ENCODE results near the gene GP1BB.
"Not testable (repeated sequence)": the region's sequence is repeated elsewhere in the genome, so short reads cannot be mapped to it uniquely, and the experiment has no call there.

GP1BB gene

DNA sequence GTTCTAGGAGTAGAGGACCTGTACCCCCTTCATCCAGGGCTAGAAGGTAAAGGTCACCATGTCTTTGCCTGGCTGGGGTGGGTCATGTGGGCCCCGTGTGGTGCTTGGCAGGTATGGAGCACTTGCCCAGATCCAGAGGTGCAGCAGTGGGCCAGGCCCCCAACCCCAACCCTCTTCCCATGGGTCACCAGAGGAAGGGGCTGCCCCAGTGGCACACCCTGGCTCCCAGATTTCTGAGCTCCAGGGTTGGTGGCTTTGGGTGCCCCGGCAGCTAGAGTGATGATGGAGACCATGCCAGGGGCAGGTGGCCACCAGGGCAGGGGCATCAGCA, 2.4 kb upstream of the GP1BB start:
- TF ChIP-seq, protein P1, sequence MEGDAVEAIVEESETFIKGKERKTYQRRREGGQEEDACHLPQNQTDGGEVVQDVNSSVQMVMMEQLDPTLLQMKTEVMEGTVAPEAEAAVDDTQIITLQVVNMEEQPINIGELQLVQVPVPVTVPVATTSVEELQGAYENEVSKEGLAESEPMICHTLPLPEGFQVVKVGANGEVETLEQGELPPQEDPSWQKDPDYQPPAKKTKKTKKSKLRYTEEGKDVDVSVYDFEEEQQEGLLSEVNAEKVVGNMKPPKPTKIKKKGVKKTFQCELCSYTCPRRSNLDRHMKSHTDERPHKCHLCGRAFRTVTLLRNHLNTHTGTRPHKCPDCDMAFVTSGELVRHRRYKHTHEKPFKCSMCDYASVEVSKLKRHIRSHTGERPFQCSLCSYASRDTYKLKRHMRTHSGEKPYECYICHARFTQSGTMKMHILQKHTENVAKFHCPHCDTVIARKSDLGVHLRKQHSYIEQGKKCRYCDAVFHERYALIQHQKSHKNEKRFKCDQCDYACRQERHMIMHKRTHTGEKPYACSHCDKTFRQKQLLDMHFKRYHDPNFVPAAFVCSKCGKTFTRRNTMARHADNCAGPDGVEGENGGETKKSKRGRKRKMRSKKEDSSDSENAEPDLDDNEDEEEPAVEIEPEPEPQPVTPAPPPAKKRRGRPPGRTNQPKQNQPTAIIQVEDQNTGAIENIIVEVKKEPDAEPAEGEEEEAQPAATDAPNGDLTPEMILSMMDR (IDR thresholded peaks at IDR 0.05; ENCODE audit: low read depth, low read length): no peak
- DNase-seq (ENCODE audit: extremely low read depth, low read depth): no peak

DNA sequence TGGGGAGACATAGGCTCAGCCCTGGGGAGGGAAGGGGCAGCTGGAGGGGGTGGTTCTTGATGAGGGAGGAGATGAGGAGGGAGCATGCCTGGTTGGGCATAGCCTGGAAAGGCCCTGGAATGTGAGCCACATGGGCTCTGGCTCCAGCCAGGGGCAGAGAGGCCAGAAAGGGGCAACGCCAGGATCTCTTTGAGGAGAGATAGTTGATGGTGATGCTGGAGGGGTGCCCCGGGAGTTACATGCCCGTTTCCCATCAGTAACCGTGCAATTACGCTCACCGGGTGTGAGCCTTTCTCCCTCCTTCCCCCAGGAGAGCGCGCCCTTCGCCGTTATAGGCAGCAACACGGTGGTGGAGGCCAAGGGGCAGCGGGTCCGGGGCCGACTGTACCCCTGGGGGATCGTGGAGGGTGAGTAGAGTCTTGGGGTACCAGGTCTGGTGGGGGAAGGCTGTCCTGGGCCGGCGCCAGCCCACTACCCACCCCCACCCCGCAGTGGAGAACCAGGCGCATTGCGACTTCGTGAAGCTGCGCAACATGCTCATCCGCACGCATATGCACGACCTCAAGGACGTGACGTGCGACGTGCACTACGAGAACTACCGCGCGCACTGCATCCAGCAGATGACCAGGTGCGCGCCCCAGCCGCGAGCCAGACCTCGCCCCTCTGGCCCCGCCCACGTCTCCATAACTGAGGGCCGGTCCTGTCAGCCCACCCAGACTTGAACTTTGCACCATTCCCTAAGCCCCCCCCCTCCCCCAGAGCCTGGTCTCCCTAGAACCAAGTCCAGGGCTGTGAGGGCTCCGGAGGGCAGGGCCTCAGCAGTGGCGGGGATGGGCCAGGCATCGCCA, 1.8 kb upstream of the GP1BB start:
- TF ChIP-seq, protein P1 (IDR thresholded peaks at IDR 0.05; ENCODE audit: low read depth, low read length): no peak
- DNase-seq (ENCODE audit: extremely low read depth, low read depth): no peak

DNA sequence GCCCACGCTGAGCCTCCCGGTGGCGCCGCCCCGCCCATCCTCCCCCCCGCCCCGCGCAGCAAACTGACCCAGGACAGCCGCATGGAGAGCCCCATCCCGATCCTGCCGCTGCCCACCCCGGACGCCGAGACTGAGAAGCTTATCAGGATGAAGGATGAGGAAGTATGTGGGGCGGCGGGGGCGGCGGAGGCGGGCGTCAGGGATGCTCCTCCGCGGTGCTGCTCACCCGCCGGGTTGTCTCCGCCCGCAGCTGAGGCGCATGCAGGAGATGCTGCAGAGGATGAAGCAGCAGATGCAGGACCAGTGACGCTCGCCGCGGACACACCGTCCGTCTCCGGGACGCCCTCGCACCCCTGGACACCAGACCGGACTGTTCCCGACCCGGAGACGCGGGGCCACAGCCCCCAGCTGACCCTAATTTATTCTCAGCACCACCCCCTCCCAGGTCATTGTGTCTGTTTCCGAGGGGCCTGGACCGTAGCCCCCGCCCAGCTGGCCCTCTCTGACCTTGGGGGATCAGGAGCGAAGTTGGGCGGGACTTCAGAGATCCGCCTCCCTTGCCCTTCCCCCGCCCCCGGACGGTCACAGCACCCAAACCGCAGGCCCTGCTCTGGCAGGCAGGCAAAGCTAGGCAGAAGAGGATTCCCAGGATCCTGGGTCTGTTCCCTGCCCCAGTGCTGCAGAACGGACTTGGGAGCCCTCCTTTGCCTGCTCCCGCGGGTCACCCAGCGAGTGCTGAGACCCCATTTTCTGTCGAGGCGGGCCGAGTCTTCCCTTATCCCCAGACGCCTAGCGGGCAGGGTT, 959 bp upstream of the GP1BB start:
- no peak for DNase-seq (ENCODE audit: extremely low read depth, low read depth)
- TF ChIP-seq, protein P1 (IDR thresholded peaks at IDR 0.05; ENCODE audit: low read depth, low read length): no peak

DNA sequence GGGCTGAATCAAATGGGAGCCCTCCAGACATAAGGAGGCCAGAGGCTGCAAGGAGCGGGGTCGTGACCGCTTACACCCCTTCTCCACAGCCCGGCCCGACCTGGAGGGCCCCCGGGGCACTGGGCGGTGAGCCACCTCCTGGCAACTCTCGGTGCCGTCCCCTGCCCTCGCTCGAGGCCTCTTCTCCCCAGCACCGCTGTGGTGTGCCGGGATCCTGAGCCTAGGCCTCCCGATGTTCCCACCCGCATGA, 432 bp upstream of the GP1BB start:
- TF ChIP-seq, protein P1 (IDR thresholded peaks at IDR 0.05; ENCODE audit: low read depth, low read length): no peak
- no peak for DNase-seq (ENCODE audit: extremely low read depth, low read depth)

DNA sequence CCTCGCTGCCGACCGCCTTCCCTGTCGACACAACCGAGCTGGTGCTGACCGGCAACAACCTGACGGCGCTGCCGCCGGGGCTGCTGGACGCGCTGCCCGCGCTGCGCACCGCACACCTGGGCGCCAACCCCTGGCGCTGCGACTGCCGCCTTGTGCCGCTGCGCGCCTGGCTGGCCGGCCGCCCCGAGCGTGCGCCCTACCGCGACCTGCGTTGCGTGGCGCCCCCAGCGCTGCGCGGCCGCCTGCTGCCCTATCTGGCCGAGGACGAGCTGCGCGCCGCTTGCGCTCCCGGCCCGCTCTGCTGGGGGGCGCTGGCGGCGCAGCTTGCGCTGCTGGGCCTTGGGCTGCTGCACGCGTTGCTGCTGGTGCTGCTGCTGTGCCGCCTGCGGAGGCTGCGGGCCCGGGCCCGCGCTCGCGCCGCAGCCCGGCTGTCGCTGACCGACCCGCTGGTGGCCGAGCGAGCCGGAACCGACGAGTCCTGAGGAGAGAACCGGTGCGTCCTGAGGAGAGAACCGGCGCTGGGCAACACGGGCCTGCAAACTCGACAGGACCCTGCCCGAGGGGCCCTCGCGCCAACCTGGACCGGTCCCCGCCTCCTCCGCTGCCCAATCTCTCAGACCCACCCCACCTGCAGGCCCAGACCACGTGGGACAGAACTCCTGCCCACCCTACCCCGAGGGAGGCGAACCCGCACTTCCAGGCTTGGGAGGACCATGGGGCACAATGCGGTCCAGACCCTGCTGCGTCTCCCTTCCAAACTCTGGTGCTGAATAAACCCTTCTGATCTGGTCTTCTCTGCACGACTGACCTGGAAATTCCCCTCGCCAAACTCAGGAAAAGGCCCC, 866 bp downstream of the GP1BB start:
- TF ChIP-seq, protein P1 (IDR thresholded peaks at IDR 0.05; ENCODE audit: low read depth, low read length): no peak
- DNase-seq (ENCODE audit: extremely low read depth, low read depth): no peak

DNA sequence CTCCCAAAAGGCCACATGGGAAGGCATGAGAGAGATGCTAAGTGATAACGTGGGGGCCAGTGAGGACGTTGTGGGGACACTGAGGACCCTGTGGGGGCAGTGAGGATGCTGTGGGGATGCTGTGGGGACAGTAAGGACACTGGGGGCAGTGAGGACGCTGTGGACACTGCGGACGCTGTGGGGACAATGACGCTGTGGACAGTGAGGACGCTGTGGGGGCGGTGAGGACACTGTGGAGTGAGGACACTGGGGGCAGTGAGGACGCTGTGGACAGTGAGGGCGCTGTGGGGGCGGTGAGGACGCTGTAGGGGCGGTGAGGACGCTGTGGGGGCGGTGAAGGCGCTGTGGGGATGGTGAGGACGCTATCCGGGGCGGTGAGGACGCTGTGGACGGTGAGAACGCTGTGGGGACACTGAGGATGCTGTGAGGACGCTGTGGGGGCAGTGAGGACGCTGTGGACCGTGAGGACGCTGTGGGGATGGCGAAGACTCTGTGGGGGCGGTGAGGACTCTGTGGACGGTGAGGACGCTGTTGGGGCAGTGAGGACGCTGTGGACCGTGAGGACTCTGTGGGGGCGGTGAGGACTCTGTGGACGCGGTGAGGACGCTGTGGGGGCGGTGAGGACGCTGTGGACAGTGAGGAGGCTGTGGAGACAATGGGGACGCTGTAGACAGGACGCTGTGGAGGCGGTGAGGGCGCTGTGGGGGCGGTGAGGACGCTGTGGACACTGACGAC, 1.8 kb downstream of the GP1BB start:
- no peak for DNase-seq (ENCODE audit: extremely low read depth, low read depth)
- TF ChIP-seq, protein P1 (IDR thresholded peaks at IDR 0.05; ENCODE audit: low read depth, low read length): no peak

DNA sequence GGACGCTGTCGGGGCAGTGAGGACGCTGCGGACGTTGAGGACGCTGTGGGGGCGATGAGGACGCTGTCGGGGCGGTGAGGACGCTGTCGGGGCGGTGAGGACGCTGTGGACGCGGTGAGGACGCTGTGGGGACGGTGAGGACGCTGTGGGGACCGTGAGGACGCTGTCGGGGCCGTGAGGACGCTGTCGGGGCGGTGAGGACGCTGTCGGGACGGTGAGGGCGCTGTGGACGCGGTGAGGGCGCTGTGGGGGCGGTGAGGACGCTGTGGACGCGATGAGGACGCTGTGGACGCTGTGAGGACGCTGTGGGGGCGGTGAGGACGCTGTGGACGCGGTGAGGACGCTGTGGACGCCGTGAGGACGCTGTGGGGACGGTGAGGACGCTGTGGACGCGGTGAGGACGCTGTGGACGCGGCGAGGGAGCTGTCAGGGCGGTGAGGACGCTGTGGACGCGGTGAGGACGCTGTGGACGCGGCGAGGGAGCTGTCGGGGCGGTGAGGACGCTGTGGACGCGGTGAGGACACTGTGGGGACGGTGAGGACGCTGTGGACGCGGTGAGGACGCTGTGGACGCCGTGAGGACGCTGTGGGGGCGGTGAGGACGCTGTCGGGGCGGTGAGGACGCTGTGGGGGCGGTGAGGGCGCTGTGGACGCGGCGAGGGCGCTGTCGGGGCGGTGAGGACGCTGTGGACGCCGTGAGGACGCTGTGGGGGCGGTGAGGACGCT, 2.9 kb downstream of the GP1BB start:
- not testable (repeated sequence) for DNase-seq (ENCODE audit: extremely low read depth, low read depth)
